ENCODE measurements around the gene PTPRN2.

Gene PTPRN2

DNA sequence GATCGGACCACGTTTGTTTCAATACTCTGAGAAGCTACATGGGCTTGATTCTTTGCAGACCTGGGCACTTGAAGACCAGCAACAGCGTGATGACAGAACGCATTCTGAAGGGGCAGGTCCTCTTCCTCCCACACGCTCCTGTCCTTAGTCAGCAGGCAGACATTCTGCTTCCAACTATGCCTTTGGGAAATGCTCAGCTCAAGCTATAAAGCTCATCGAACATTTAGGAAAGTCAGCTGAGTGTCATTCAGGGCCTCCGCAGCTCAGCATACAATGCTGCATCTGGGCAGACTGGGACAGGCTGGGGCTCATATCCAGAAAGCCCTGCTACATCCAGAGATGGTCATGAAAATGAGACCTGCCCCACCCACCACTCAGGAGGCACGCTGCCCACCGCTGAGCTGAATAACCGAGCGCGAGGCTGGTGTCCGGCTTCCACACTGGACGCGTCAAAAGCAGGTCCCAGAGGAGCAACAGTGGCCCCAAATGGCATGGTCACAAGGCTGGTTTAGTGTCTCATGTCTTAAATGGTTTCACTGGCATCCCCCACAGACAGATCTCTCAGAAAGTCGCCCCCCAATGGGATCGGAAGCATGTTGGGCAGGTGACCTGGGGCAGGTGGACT is 976.8 kb downstream of the PTPRN2 start:
- TF ChIP-seq, protein P1, sequence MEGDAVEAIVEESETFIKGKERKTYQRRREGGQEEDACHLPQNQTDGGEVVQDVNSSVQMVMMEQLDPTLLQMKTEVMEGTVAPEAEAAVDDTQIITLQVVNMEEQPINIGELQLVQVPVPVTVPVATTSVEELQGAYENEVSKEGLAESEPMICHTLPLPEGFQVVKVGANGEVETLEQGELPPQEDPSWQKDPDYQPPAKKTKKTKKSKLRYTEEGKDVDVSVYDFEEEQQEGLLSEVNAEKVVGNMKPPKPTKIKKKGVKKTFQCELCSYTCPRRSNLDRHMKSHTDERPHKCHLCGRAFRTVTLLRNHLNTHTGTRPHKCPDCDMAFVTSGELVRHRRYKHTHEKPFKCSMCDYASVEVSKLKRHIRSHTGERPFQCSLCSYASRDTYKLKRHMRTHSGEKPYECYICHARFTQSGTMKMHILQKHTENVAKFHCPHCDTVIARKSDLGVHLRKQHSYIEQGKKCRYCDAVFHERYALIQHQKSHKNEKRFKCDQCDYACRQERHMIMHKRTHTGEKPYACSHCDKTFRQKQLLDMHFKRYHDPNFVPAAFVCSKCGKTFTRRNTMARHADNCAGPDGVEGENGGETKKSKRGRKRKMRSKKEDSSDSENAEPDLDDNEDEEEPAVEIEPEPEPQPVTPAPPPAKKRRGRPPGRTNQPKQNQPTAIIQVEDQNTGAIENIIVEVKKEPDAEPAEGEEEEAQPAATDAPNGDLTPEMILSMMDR (IDR thresholded peaks at IDR 0.05; ENCODE audit: insufficient read depth, missing control alignments), result no peak
- FAIRE-seq (no peak), DNase-seq (ENCODE audit: insufficient read length, low spot score) (no peak)

DNA sequence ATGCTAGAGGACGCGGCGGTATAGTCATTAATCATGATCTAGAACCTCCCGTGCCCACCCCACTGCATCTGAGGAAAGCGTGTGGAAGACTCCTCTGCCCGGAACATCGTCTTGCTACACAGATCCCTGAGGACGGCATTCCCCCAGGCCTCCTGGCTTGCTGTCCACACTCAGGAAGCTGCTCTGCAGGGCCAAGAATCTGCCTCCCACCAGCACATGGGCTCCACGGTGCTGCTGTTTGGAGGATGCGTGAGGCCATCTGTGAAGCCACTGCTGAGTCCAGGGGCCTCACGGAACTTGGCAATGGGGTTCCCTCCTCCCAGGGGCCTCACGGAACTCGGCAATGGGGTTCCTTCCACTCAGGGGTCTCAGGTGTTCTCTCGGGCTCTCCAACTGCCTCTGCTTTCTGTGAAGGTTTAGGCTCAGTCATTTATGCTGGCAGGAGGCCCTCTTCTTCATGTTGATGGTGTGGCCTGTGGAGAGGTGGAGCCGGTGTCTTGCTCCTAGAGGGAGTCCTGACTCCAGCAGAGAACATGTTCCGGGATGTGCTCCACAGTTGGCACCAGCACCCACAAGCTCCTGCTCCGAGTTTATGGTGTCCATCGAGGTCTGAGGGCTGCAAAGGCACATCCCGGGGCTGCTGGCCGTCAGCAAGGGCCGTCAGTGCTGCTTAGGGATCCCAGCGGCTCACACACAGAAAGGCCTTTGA is 977.5 kb downstream of the PTPRN2 start:
- TF ChIP-seq, protein P1 (IDR thresholded peaks at IDR 0.05; ENCODE audit: insufficient read depth, missing control alignments), result no peak
- DNase-seq (ENCODE audit: insufficient read length, low spot score), result no peak
- no peak for FAIRE-seq

DNA sequence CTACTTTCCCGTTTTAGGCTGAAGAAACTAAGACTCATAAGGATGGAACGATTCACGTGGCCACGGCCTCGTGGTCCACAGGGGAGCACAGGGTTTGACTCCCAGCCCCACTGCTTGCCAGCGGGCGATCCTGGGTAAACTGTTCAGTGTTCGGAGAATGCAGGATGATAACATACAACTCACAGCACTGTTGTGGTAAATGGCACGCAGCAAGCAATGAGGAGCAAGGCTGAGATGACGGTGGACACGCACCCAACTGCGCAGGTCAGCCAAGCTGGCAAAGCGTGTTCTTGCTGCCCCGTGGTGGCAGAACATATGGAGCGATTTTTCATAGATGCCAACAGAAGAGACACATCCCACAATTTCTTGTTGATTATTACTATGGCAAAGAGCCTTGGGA is 978.1 kb downstream of the PTPRN2 start:
- no peak for FAIRE-seq
- TF ChIP-seq, protein P1 (IDR thresholded peaks at IDR 0.05; ENCODE audit: insufficient read depth, missing control alignments), result no peak

DNA sequence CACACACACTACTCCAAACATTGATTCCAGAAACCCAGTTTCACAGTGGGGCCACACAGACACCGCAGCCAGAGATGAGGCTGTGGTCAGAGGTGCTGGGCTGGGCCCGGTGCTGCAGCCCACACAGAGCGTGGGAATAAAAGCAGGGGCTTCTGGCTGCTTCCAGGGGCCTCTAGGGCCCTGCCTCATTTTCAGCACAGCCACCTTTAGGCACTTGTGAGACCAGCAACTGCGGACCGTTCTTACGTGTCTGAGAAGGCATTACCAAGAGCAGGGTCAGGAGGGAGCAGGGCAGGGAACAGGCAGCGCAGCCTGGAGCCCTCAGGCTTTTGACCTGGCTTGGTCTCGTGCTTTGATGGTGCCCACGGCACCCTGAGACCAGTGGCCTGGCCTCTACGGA is 980.4 kb downstream of the PTPRN2 start:
- FAIRE-seq (no peak), DNase-seq (ENCODE audit: insufficient read length, low spot score) (no peak)
- TF ChIP-seq, protein P1 (IDR thresholded peaks at IDR 0.05; ENCODE audit: insufficient read depth, missing control alignments), result no peak

More for the DNA sequence above, 978.1 kb downstream of the PTPRN2 start:
- DNase-seq (ENCODE audit: insufficient read length, low spot score), result no peak

DNA sequence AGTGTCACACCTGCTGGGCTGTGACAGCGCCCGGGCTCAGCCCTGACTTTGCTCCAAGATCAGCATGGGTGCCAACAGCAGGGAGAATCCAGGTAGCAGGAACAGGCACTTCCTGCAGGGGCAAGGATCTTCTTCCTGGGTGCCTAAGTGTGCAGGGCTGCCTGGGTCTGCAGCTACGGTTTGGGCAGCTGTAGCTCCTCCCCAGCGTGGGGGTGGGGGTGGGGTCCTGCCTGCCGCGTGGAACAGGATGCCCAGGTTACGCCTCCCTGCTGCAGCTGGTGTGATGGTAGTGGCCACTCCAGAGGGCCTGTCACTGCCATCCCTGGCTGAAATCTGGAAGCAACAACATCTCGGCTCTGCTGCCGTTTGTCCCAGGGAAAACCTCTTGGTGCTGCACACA is 981.5 kb downstream of the PTPRN2 start:
- TF ChIP-seq, protein P1 (IDR thresholded peaks at IDR 0.05; ENCODE audit: insufficient read depth, missing control alignments), result no peak
- FAIRE-seq (no peak), DNase-seq (ENCODE audit: insufficient read length, low spot score) (no peak)

DNA sequence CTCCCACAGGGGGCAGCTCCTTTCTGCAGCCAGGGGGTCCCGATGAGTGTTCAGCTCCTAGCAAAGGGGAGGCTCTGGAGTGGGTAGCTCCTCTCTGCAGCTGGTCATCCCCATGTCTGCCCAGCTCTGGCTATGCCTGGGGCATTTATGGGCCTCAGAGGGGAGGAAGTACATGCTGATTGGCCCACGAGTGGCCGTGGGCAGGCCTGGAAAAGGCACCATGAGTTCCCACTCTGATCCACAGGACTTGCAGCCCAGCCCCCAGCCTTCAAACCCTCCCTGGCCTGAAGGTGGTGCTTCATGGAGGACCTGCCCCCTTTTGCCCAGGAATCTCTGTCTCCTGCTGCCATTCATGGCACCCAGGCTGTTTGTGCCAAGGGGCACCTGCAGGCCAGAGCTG is 982.0 kb downstream of the PTPRN2 start:
- TF ChIP-seq, protein P1 (IDR thresholded peaks at IDR 0.05; ENCODE audit: insufficient read depth, missing control alignments), result no peak
- FAIRE-seq, result no peak
- no peak for DNase-seq (ENCODE audit: insufficient read length, low spot score)
